Glutamatergic neuron (in vitro differentiated cells): Measurements from ENCODE around the gene PRDX2. TPM values are rescaled to one million over a fixed set of nuclear protein-coding genes. Genes with fewer than 3 reads are reported as not detected.

ENCODE experiments used
- DNase-seq: peaks from one replicate; pipeline ENCODE4 v3.0.0; 2022
- H3K27ac Mint-ChIP-seq: one replicate; pipeline ENCODE4 v1.8.0; 2020; ENCODE audit warnings: mild to moderate bottlenecking, mixed read lengths, inconsistent platforms; ENCODE audit not compliant: unreplicated experiment
- H3K27me3 Mint-ChIP-seq: one replicate; pipeline ENCODE4 v1.8.0; 2020; ENCODE audit warnings: mild to moderate bottlenecking, moderate library complexity, mixed read lengths, inconsistent platforms; ENCODE audit not compliant: unreplicated experiment
- H3K36me3 Mint-ChIP-seq: one replicate; pipeline ENCODE4 v1.8.0; 2020; ENCODE audit warnings: mild to moderate bottlenecking, mixed read lengths, inconsistent platforms; ENCODE audit not compliant: unreplicated experiment
- H3K4me1 Mint-ChIP-seq: one replicate; pipeline ENCODE4 v1.8.0; 2020; ENCODE audit warnings: mild to moderate bottlenecking, low read depth, mixed read lengths, inconsistent platforms; ENCODE audit not compliant: unreplicated experiment
- H3K4me3 Mint-ChIP-seq: one replicate; pipeline ENCODE4 v1.8.0; 2020; ENCODE audit warnings: mild to moderate bottlenecking, mixed read lengths, inconsistent platforms; ENCODE audit not compliant: unreplicated experiment
- H3K9me3 Mint-ChIP-seq: one replicate; pipeline ENCODE4 v1.8.0; 2020; ENCODE audit warnings: mild to moderate bottlenecking, moderate library complexity, mixed read lengths, inconsistent platforms; ENCODE audit not compliant: unreplicated experiment
- CTCF ChIP-seq: fragments of 200-600 bp; sonication (generic); IDR thresholded peaks from one replicate; pipeline ENCODE4 v1.5.0; 2021; ENCODE audit not compliant: partially characterized antibody, unreplicated experiment
- total RNA-seq: library from RNA; stranded (reverse); fragmentation: NEBNext Ultra II Directional; extraction: Animal tissue kit (Norgen Biotek cat#: 25700); gene quantifications from one replicate; pipeline ENCODE4 v1.2.1, GENCODE V29; 2021; ENCODE audit not compliant: unreplicated experiment

The PRDX2 gene
- total RNA-seq, 1 donor from 2014 or later, result 671 TPM

GRCh38 chr19:12789098-12789903 is 12.3 kb downstream of the PRDX2 start:
- H3K27me3 Mint-ChIP-seq, result peaks cover 8% of the 10 kb centered on the region
- H3K4me1 Mint-ChIP-seq, result peaks cover 18% of the 10 kb centered on the region
- H3K36me3 Mint-ChIP-seq, result no peaks in the 10 kb centered on the region
- H3K9me3 Mint-ChIP-seq, result peaks cover 15% of the 10 kb centered on the region
- peak overlapping the region; percentile 72 for H3K27ac Mint-ChIP-seq
- H3K4me3 Mint-ChIP-seq, result peak overlapping the region; percentile 79
- DNase-seq, result peak; percentile 18
- TF ChIP-seq CTCF, result no peak

GRCh38 chr19:12788682-12789097 is 12.9 kb downstream of the PRDX2 start:
- Mint-ChIP-seq H3K9me3 (peaks cover 12% of the 10 kb centered on the region), H3K27ac (peak overlapping the region; percentile 82), H3K4me3 (peak overlapping the region; percentile 79), H3K36me3 (no peaks in the 10 kb centered on the region), H3K4me1 (peaks cover 14% of the 10 kb centered on the region), H3K27me3 (peaks cover 6% of the 10 kb centered on the region)
- DNase-seq, result peak; percentile 63
- no peak for TF ChIP-seq CTCF

- Mint-ChIP-seq H3K4me1 (peaks cover 17% of the 10 kb centered on the region), H3K36me3 (no peaks in the 10 kb centered on the region), H3K4me3 (peak overlapping the region; percentile 57), H3K27ac (peak overlapping the region; percentile 82), H3K27me3 (peaks cover 9% of the 10 kb centered on the region), H3K9me3 (peaks cover 14% of the 10 kb centered on the region)
- DNase-seq, result no peak
- no peak for TF ChIP-seq CTCF
These were observed 13.4 kb downstream of the PRDX2 start for GRCh38 chr19:12788042-12788681.

GRCh38 chr19:12787458-12787857 is 14.1 kb downstream of the PRDX2 start:
- TF ChIP-seq CTCF, result no peak
- H3K36me3 Mint-ChIP-seq, result no peaks in the 10 kb centered on the region
- peaks cover 17% of the 10 kb centered on the region for H3K4me1 Mint-ChIP-seq
- no peak overlapping the region for H3K4me3 Mint-ChIP-seq
- no peak for DNase-seq
- H3K27ac Mint-ChIP-seq, result no peak overlapping the region
- H3K9me3 Mint-ChIP-seq, result peaks cover 10% of the 10 kb centered on the region
- peaks cover 9% of the 10 kb centered on the region for H3K27me3 Mint-ChIP-seq

GRCh38 chr19:12786952-12787351 is 14.6 kb downstream of the PRDX2 start:
- Mint-ChIP-seq H3K36me3 (no peaks in the 10 kb centered on the region), H3K4me3 (no peak overlapping the region), H3K4me1 (peaks cover 19% of the 10 kb centered on the region), H3K27me3 (peaks cover 10% of the 10 kb centered on the region), H3K27ac (no peak overlapping the region), H3K9me3 (peaks cover 10% of the 10 kb centered on the region)
- DNase-seq, result no peak
- no peak for TF ChIP-seq CTCF
